Activated T-helper 17 cell treated with anti-CD3 and anti-CD28 coated beads, Interleukin-2, amount 50 U/mL, for 72 hours (primary cell): ENCODE measurements around the gene TMEM114. TPM values are rescaled to one million over a fixed set of nuclear protein-coding genes. Genes with fewer than 3 reads are reported as not detected.

Experiments used
- ATAC-seq: fragments of 150-1000 bp; cut with Tn5 transposase; replicated peaks from 2 replicates; pipeline ENCODE4 v1.10.0; 2021; ENCODE audit warnings: mild to moderate bottlenecking, moderate library complexity
- H3K27ac Mint-ChIP-seq: one replicate; pipeline ENCODE4 v1.8.0; 2022; ENCODE audit warnings: mixed read lengths
- H3K27me3 Mint-ChIP-seq: one replicate; pipeline ENCODE4 v1.8.0; 2022; ENCODE audit warnings: mixed read lengths
- H3K36me3 Mint-ChIP-seq: one replicate; pipeline ENCODE4 v1.8.0; 2022; ENCODE audit warnings: low read depth, mild to moderate bottlenecking, mixed read lengths
- H3K4me1 Mint-ChIP-seq: one replicate; pipeline ENCODE4 v1.8.0; 2022; ENCODE audit warnings: mixed read lengths
- H3K4me3 Mint-ChIP-seq: one replicate; pipeline ENCODE4 v1.8.0; 2022; ENCODE audit warnings: mild to moderate bottlenecking, mixed read lengths
- H3K9me3 Mint-ChIP-seq: one replicate; pipeline ENCODE4 v1.8.0; 2022; ENCODE audit warnings: mixed read lengths
- total RNA-seq, 2 donors: library from RNA; stranded (reverse); gene quantifications; one replicate each; pipeline ENCODE4 v1.2.3, GENCODE V29; 2022

Gene TMEM114
- total RNA-seq, 2 donors from 2014 or later: not detected

- H3K4me3 Mint-ChIP-seq: no peak overlapping the region
- no peaks in the 10 kb centered on the region for H3K9me3 Mint-ChIP-seq
- H3K36me3 Mint-ChIP-seq: no peaks in the 10 kb centered on the region
- no peak overlapping the region for H3K27ac Mint-ChIP-seq
- H3K27me3 Mint-ChIP-seq: peaks cover 26% of the 10 kb centered on the region
- no peaks in the 10 kb centered on the region for H3K4me1 Mint-ChIP-seq
- no peak for ATAC-seq
Measured at GRCh38 chr16:8590811-8591210, 500 bp upstream of the TMEM114 start.

DNA sequence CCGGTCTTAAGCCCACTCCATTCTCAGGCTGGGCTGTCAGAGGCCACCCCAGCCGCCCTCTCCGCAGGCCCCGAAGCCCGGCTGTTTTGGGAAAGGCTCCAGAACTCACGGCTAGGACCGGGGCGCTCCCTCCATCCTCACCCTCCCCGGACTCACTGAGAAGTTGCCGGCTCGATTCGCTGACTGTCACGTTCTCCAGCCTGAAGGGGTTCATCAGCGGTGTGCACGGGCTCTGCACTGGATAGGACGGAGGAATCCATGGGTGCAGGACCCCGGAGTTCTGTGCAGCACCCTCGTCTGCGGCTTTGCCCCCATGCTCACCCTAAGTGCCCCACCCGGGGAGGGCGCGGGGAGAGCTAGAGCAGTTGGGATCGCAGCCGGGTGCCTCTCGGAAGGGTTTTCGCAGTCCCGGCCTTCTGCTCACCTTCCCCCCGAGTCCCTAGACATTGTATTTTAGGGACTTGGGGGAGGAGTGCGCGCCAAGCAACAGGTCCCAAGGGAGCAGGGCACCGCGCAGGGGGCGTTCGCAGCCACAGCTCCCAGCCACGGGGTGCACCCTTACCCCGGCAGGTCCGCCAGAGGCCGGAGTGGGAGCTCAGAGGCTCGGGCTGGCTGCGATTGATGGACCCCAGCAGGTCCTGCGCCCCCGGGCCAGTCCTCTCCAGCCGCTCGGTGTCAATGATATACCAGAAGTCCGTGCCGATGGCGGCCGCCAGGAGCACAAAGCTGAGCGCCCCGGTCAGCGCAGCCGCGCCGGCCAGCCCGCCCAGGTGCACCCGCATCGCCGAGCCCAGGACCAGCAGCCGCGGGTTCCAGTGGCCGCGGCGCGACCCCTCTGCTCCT, 1.0 kb downstream of the TMEM114 start:
- H3K4me3 Mint-ChIP-seq: no peak overlapping the region
- peaks cover 34% of the 10 kb centered on the region for H3K27me3 Mint-ChIP-seq
- H3K4me1 Mint-ChIP-seq: no peaks in the 10 kb centered on the region
- H3K9me3 Mint-ChIP-seq: no peaks in the 10 kb centered on the region
- no peak overlapping the region for H3K27ac Mint-ChIP-seq
- no peaks in the 10 kb centered on the region for H3K36me3 Mint-ChIP-seq
- ATAC-seq: no peak

DNA sequence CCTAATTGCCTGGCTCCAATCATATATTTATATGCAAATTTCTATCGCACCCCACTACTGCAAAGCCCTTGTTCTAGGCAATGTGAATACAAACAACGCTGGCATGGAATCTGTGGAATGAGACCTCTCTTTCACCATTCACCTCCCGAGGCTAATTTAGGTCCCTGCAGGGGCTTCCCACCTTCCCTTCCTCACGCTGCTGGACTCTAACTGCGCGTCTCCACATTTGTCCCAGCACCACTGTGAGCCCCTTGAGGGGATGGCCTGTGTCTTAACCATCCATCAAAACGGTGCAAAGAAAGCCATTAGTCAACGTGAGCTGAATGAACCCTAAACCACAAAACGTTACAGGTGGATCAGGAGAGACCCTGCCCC, 1.6 kb downstream of the TMEM114 start:
- Mint-ChIP-seq H3K4me3 (no peak overlapping the region), H3K27ac (no peak overlapping the region), H3K36me3 (no peaks in the 10 kb centered on the region), H3K9me3 (no peaks in the 10 kb centered on the region), H3K27me3 (peaks cover 39% of the 10 kb centered on the region), H3K4me1 (no peaks in the 10 kb centered on the region)
- no peak for ATAC-seq

GRCh38 chr16:8587065-8587464, 3.2 kb downstream of the TMEM114 start:
- H3K27ac Mint-ChIP-seq: no peak overlapping the region
- no peaks in the 10 kb centered on the region for H3K36me3 Mint-ChIP-seq
- no peak overlapping the region for H3K4me3 Mint-ChIP-seq
- no peak for ATAC-seq
- H3K4me1 Mint-ChIP-seq: no peaks in the 10 kb centered on the region
- peaks cover 39% of the 10 kb centered on the region for H3K27me3 Mint-ChIP-seq
- H3K9me3 Mint-ChIP-seq: no peaks in the 10 kb centered on the region

DNA sequence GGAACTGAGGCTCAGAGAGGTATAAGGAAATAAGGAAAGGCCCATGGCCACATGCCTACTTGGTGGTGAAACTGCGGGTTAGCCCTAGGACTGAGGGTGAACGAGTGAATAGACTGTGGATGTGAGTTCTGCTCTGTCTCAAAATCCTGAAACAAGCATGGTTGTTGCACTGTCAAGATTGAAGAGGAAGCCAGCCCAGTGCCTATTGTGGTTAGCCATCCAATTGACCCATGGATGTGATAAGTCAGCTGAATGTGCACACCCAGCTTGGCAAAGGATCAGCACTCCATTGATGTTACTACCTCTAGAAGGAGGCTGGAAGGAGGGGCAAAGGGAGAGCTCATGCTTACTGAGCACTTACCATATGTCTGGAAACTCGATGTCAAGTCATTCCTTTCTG, 4.5 kb downstream of the TMEM114 start:
- Mint-ChIP-seq H3K9me3 (no peaks in the 10 kb centered on the region), H3K4me3 (no peak overlapping the region), H3K4me1 (no peaks in the 10 kb centered on the region), H3K36me3 (no peaks in the 10 kb centered on the region), H3K27ac (no peak overlapping the region), H3K27me3 (peaks cover 42% of the 10 kb centered on the region)
- ATAC-seq: no peak

DNA sequence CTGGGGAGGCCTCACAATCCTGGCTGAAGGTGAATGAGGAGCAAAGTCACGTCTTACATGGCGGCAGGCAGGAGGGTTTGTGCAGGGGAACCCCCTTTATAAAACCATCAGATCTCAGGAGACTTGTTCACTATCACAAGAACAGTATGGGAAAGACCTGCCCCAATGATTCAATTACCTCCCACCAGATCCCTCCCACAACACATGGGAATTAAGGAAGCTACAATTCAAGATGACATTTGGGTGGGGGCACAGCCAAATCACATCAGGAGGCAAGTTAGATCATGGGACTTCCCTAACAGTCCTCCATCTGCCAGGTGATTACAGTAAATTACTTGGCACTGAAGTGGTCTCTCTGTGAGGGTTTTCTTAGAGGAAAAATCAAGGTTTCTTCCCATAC, 5.3 kb downstream of the TMEM114 start:
- H3K27ac Mint-ChIP-seq: no peak overlapping the region
- H3K27me3 Mint-ChIP-seq: peaks cover 39% of the 10 kb centered on the region
- H3K36me3 Mint-ChIP-seq: no peaks in the 10 kb centered on the region
- no peak for ATAC-seq
- H3K9me3 Mint-ChIP-seq: no peaks in the 10 kb centered on the region
- H3K4me1 Mint-ChIP-seq: no peaks in the 10 kb centered on the region
- no peak overlapping the region for H3K4me3 Mint-ChIP-seq

- no peaks in the 10 kb centered on the region for H3K4me1 Mint-ChIP-seq
- no peak overlapping the region for H3K27ac Mint-ChIP-seq
- no peaks in the 10 kb centered on the region for H3K9me3 Mint-ChIP-seq
- no peak for ATAC-seq
- H3K4me3 Mint-ChIP-seq: no peak overlapping the region
- no peaks in the 10 kb centered on the region for H3K36me3 Mint-ChIP-seq
- peaks cover 41% of the 10 kb centered on the region for H3K27me3 Mint-ChIP-seq
Measured at GRCh38 chr16:8583732-8584131, 6.6 kb downstream of the TMEM114 start.

DNA sequence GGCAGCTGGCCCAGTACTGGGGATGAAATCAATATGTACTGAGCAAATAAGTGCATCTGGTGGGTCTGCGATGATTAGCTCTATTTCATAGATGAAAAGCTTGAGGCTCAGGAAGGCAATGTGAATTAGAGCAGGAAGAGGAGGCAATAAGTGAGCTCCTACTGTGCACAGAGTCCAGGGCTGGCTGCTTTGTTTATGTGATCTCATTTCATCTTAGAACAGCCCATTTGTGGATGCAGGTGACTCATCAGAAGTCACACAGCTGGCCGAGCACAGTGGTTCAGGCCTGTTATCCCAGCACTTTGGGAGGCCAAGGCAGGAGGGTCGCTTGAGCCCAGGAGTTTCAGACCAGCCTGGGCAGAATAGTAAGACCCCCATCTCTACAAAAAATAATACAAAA, 7.1 kb downstream of the TMEM114 start:
- H3K27ac Mint-ChIP-seq: no peak overlapping the region

DNA sequence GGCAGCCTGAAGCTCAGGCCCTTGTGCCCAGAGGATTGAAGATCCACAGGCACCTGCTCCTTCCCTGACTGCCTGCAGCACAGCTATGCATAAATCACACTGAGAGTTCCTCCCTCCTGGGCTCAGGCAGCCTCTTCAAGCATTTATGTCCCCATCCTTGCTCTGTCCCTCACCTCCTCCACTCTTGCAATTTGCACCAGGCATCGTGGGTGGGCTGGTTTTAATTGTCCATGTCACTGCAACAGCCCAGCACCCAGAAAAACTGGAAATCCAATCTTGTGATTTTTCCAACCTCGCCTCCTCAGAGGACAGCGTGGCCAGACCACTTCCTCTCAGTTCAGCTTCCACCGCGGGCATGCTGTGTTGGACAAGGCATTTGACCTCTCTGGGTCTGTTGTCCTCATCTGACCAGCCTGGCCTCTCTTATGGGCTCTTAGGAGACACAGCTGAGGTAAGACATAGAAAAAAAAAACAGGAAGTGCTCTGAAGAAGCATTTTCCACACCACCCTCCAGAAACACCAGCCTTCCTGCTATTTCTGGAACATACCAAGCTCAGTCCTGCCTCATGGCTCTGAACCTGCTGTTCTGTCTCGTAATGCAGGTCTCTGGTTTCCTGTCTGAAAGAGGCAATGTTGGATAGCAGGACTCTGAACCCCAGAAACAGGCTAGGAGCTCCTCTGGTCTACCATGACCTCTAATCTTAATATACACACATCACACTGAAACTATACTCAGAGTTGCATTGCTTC, 8.3 kb downstream of the TMEM114 start:
- no peak overlapping the region for H3K27ac Mint-ChIP-seq
- ATAC-seq: no peak

More for the DNA sequence above, 7.1 kb downstream of the TMEM114 start:
- Mint-ChIP-seq H3K27me3 (peaks cover 36% of the 10 kb centered on the region), H3K4me3 (no peak overlapping the region), H3K36me3 (no peaks in the 10 kb centered on the region), H3K4me1 (no peaks in the 10 kb centered on the region), H3K9me3 (no peaks in the 10 kb centered on the region)
- ATAC-seq: no peak

GRCh38 chr16:8579559-8579958, 10.8 kb downstream of the TMEM114 start:
- Mint-ChIP-seq H3K4me3 (no peak overlapping the region), H3K27me3 (peaks cover 31% of the 10 kb centered on the region), H3K4me1 (no peaks in the 10 kb centered on the region)

More for the DNA sequence above, 8.3 kb downstream of the TMEM114 start:
- Mint-ChIP-seq H3K4me3 (no peak overlapping the region), H3K4me1 (no peaks in the 10 kb centered on the region), H3K36me3 (no peaks in the 10 kb centered on the region), H3K27me3 (peaks cover 27% of the 10 kb centered on the region), H3K9me3 (no peaks in the 10 kb centered on the region)

GRCh38 chr16:8577678-8578304, 12.5 kb downstream of the TMEM114 start:
- Mint-ChIP-seq H3K4me1 (no peaks in the 10 kb centered on the region), H3K4me3 (no peak overlapping the region), H3K27ac (no peak overlapping the region), H3K36me3 (no peaks in the 10 kb centered on the region), H3K9me3 (no peaks in the 10 kb centered on the region), H3K27me3 (peaks cover 36% of the 10 kb centered on the region)
- ATAC-seq: no peak

More at GRCh38 chr16:8579559-8579958, 10.8 kb downstream of the TMEM114 start:
- no peak overlapping the region for H3K27ac Mint-ChIP-seq
- ATAC-seq: no peak
- H3K9me3 Mint-ChIP-seq: no peaks in the 10 kb centered on the region
- H3K36me3 Mint-ChIP-seq: no peaks in the 10 kb centered on the region

DNA sequence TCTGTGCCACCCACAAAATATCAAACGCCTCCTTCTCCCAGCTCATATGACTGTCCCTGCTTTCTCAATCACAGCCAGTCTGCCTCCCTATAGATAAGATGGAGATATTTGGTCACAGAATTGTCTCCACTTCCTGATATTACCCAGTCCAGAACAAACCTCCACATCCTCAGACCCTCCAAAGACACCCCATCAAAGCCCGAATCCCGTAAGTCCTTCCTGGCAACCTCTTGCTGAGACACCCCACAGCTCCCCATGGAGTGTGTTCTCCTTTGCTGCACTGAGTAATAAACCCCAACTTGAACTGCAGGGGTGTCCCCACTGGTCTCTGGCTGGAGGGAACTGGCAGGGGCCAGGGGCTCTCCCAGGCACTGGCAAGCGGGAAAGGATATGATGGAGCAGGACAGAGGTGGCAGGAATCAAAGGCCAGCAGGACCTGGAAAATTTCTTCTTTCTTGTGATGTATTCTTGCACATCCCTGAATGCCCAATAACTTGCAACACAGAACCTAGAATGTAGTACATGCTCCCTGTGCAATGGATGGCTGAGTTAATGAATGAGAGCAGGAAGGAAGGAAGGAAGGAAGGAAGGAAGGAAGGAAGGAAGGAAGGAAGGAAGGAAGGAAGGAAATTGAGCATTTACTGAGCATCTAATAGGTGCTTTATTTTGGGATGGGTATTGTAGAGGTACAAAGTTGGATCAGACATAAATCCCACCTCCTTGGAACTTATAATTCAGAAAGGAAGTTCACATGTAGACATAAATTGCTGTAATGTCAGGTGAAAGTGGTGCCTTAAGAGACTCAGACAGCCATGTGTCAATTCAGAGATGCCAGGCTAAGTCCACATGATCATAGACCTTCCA, 13.9 kb downstream of the TMEM114 start:
- no peaks in the 10 kb centered on the region for H3K36me3 Mint-ChIP-seq
- H3K4me3 Mint-ChIP-seq: no peak overlapping the region
- no peak for ATAC-seq
- H3K4me1 Mint-ChIP-seq: no peaks in the 10 kb centered on the region
- H3K27me3 Mint-ChIP-seq: peaks cover 41% of the 10 kb centered on the region
- H3K9me3 Mint-ChIP-seq: no peaks in the 10 kb centered on the region
- H3K27ac Mint-ChIP-seq: no peak overlapping the region

DNA sequence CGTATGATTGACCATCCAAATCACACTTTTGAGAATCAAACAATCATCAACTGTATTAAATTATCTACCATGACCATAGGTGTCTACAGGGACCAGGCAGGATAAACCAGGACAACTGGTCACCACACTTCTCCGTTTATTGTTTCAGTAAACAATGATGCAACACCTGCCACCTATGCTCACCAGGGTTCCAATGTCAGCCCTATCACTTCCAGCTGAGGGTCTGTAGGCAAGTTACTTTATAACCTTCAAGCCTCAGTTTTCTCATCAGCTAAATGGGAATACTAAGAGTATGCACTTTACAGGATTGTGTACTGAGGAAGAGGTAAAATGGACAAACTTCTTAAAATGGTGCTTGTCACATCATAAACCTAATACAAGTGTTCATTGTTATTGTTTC, 14.9 kb downstream of the TMEM114 start:
- ATAC-seq: no peak
- Mint-ChIP-seq H3K27me3 (peaks cover 44% of the 10 kb centered on the region), H3K9me3 (no peaks in the 10 kb centered on the region)

More for the DNA sequence above, 14.9 kb downstream of the TMEM114 start:
- Mint-ChIP-seq H3K4me1 (no peaks in the 10 kb centered on the region), H3K36me3 (no peaks in the 10 kb centered on the region), H3K4me3 (no peak overlapping the region), H3K27ac (no peak overlapping the region)
